A549 treated with Hydrocortisone at 1 μM for 4 hours (cell line): ENCODE measurements around the gene RAD23B. TPM values are rescaled to one million over a fixed set of nuclear protein-coding genes. Genes with fewer than 3 reads are reported as not detected.

Source experiments
- total RNA-seq: library from RNA; stranded (reverse); fragments of 200-300 nt; extraction: Qiagen RNA extraction; gene quantifications from 5 replicates; pipeline ENCODE4 v1.2.3, GENCODE V29; 2022

Gene RAD23B
- total RNA-seq: 98.4 to 114 TPM (median 107 TPM) in 5 replicates

DNA sequence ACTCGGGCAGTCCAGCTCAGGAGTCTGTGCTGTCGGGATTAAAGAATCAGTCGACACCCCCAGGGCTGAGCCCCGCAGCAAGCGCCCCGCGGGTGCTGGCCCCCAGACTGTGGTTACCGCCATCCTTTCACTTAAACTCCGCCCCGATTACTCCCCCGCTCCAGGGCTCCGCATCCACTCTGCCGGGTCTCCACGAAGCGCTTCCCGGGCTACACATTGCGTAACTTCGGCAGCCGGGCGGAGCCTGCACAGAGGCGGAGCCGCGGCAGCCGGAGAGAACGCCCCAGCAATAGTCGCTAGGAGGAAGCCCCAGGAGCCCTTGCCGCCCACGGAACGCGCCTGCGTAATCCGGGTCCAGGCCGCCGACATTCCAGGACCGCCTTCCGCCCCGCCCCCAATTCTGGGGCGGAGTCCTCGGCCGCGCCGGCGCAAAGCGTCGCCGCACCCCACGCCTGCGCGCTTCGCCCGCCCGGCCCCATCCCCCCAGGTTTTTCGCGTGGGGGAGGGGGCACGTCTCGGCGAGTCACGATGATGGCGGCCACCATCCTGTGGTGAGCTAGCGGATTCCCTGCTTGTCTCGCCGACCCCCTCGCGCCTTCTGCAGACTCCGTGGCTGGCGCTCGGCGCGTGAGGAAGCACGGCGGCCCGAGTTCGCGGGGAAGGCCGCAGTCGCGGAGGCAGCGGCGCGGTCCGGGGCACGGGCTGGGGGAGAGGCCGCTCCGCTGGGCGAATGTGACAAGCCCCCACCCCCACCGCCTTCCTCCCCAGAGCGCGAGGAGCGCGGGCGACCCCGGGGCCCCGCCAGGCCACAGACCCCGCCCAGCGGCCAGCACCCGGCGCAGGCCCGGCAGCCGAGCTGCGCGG is at the start of gene RAD23B:
Gene RAD23B (plus strand): TSS at position 521 of the 864 bp plus-strand sequence. CDS start 351 bp downstream, outside the sequence.

Other genes with a start within 250 kb of the RAD23B start
- gene KLF4, start 206.5 kb downstream of the RAD23B start, total RNA-seq: 30.4 to 33.7 TPM (median 32.1 TPM) in 5 replicates